HEK293 (cell line): Measurements from ENCODE around the gene RIN3.

ENCODE experiments used
- CTCF ChIA-PET: fragments of 350-600 bp; formaldehyde crosslinking; extraction: SDS; loops from one replicate; lab custom pipeline; 2021; ENCODE audit warnings: antibody characterized with exemption; lab: Yijun Ruan, JAX
- POLR2A ChIA-PET: fragments of 300-600 bp; formaldehyde crosslinking; extraction: SDS; loops from one replicate; lab custom pipeline; 2020; ENCODE audit warnings: antibody characterized with exemption, inconsistent platforms; lab: Yijun Ruan, JAX
- H3K27ac ChIP-seq: fragments of 200-500 bp; sonication (Bioruptor generic); 2 replicates; pipeline ENCODE4 v1.5.1; 2014; ENCODE audit warnings: low read depth, low read length, control low read depth, inconsistent platforms; ENCODE audit errors: extremely low read depth
- H3K36me3 ChIP-seq, 2 experiments: fragments of 200-500 bp in 1 of 2; sonication (Bioruptor generic) in 1 of 2; 1 replicate in 1 of 2; 2 replicates in 1 of 2; pipeline ENCODE4 v1.5.1; 2014 to 2017; ENCODE audit warnings: inconsistent platforms in 2 of 2, low read length in 2 of 2; ENCODE audit not compliant: control insufficient read depth in 2 of 2, insufficient read depth in 1 of 2
- H3K4me1 ChIP-seq: fragments of 200-500 bp; sonication (Bioruptor generic); 2 replicates; pipeline ENCODE4 v1.5.1; 2014; ENCODE audit warnings: mild to moderate bottlenecking, low read length, inconsistent platforms; ENCODE audit not compliant: control insufficient read depth, insufficient read depth
- H3K4me3 ChIP-seq: 2 replicates; pipeline ENCODE4 v1.5.1; 2011; ENCODE audit warnings: low read depth, mild to moderate bottlenecking, control low read depth, low read length, moderate library complexity
- H3K9me3 ChIP-seq: fragments of 200-500 bp; sonication (Bioruptor generic); 2 replicates; pipeline ENCODE4 v1.5.1; 2014; ENCODE audit warnings: low read depth, low read length, inconsistent platforms; ENCODE audit not compliant: control insufficient read depth, insufficient read depth
- EGR2 ChIP-seq: fragments of 450-650 bp; formaldehyde crosslinking; IDR thresholded peaks from 2 replicates; pipeline ENCODE4 v1.5.1; 2016; ENCODE audit warnings: low read depth, missing biosample characterization, missing genetic modification characterization
- KLF17 ChIP-seq: fragments of 450-650 bp; formaldehyde crosslinking; IDR thresholded peaks from 2 replicates; pipeline ENCODE4 v1.5.1; 2016; ENCODE audit warnings: missing biosample characterization, missing genetic modification characterization
- MYNN ChIP-seq: fragments of 450-650 bp; formaldehyde crosslinking; IDR thresholded peaks from 2 replicates; pipeline ENCODE4 v1.5.1; 2016; ENCODE audit warnings: missing biosample characterization, missing genetic modification characterization, borderline replicate concordance
- RBAK ChIP-seq: fragments of 450-650 bp; formaldehyde crosslinking; IDR thresholded peaks from 2 replicates; pipeline ENCODE4 v1.5.1; 2016; ENCODE audit warnings: missing biosample characterization, missing genetic modification characterization
- REPIN1 ChIP-seq: fragments of 450-650 bp; formaldehyde crosslinking; IDR thresholded peaks from 2 replicates; pipeline ENCODE4 v1.5.1; 2017; ENCODE audit warnings: missing biosample characterization, missing genetic modification characterization, low read depth
- YY1 ChIP-seq: fragments of 450-650 bp; formaldehyde crosslinking; IDR thresholded peaks from 2 replicates; pipeline ENCODE4 v1.5.1; 2018; ENCODE audit warnings: missing biosample characterization, missing genetic modification characterization
- ZBTB49 ChIP-seq: fragments of 450-650 bp; formaldehyde crosslinking; IDR thresholded peaks from 2 replicates; pipeline ENCODE4 v1.5.1; 2016; ENCODE audit warnings: missing biosample characterization, missing genetic modification characterization, low read depth
- ZFP3 ChIP-seq: fragments of 450-650 bp; formaldehyde crosslinking; IDR thresholded peaks from 2 replicates; pipeline ENCODE4 v1.5.1; 2016; ENCODE audit warnings: low read depth, missing biosample characterization, missing genetic modification characterization
- ZNF121 ChIP-seq: fragments of 450-650 bp; formaldehyde crosslinking; IDR thresholded peaks from 2 replicates; pipeline ENCODE4 v1.5.1; 2016; ENCODE audit warnings: missing biosample characterization, missing genetic modification characterization
- ZNF18 ChIP-seq: fragments of 450-650 bp; formaldehyde crosslinking; IDR thresholded peaks from 2 replicates; pipeline ENCODE4 v1.5.1; 2016; ENCODE audit warnings: missing biosample characterization, missing genetic modification characterization
- ZNF214 ChIP-seq: fragments of 450-650 bp; formaldehyde crosslinking; IDR thresholded peaks from 2 replicates; pipeline ENCODE4 v1.5.1; 2017; ENCODE audit warnings: missing biosample characterization, mild to moderate bottlenecking, missing genetic modification characterization, borderline replicate concordance
- ZNF221 ChIP-seq: fragments of 450-650 bp; formaldehyde crosslinking; IDR thresholded peaks from 2 replicates; pipeline ENCODE4 v1.5.1; 2017; ENCODE audit warnings: missing biosample characterization, missing genetic modification characterization, borderline replicate concordance
- ZNF223 ChIP-seq: fragments of 450-650 bp; formaldehyde crosslinking; IDR thresholded peaks from 2 replicates; pipeline ENCODE4 v1.5.1; 2016; ENCODE audit warnings: missing biosample characterization, missing genetic modification characterization
- ZNF23 ChIP-seq: fragments of 450-650 bp; formaldehyde crosslinking; IDR thresholded peaks from 2 replicates; pipeline ENCODE4 v1.5.1; 2016; ENCODE audit warnings: missing biosample characterization, missing genetic modification characterization, borderline replicate concordance
- ZNF280C ChIP-seq: fragments of 450-650 bp; formaldehyde crosslinking; IDR thresholded peaks from 2 replicates; pipeline ENCODE4 v1.5.1; 2016; ENCODE audit warnings: missing biosample characterization, missing genetic modification characterization
- ZNF280D ChIP-seq: fragments of 450-650 bp; formaldehyde crosslinking; IDR thresholded peaks from 2 replicates; pipeline ENCODE4 v1.5.1; 2016; ENCODE audit warnings: missing biosample characterization, missing genetic modification characterization
- ZNF366 ChIP-seq: fragments of 450-650 bp; formaldehyde crosslinking; conservative IDR thresholded peaks from 2 replicates; pipeline ENCODE4 v1.5.1; 2016; ENCODE audit warnings: missing biosample characterization, missing genetic modification characterization
- ZNF394 ChIP-seq: fragments of 450-650 bp; formaldehyde crosslinking; IDR thresholded peaks from 2 replicates; pipeline ENCODE4 v1.5.1; 2016; ENCODE audit warnings: missing biosample characterization, missing genetic modification characterization, mild to moderate bottlenecking, moderate library complexity, borderline replicate concordance
- ZNF473 ChIP-seq: fragments of 450-650 bp; formaldehyde crosslinking; IDR thresholded peaks from 2 replicates; pipeline ENCODE4 v1.5.1; 2017; ENCODE audit warnings: missing biosample characterization, missing genetic modification characterization
- ZNF549 ChIP-seq: fragments of 450-650 bp; IDR thresholded peaks from 2 replicates; pipeline ENCODE4 v1.5.1; 2018; ENCODE audit warnings: missing biosample characterization, missing genetic modification characterization, mild to moderate bottlenecking, inconsistent platforms, moderate library complexity
- ZNF600 ChIP-seq: fragments of 450-650 bp; formaldehyde crosslinking; IDR thresholded peaks from 2 replicates; pipeline ENCODE4 v1.5.1; 2016; ENCODE audit warnings: missing biosample characterization, missing genetic modification characterization
- ZNF747 ChIP-seq: fragments of 450-650 bp; formaldehyde crosslinking; IDR thresholded peaks from 2 replicates; pipeline ENCODE4 v1.5.1; 2016; ENCODE audit warnings: missing biosample characterization, missing genetic modification characterization
- ZNF792 ChIP-seq: fragments of 450-650 bp; formaldehyde crosslinking; IDR thresholded peaks from 2 replicates; pipeline ENCODE4 v1.5.1; 2016; ENCODE audit warnings: missing biosample characterization, missing genetic modification characterization
- ZNF830 ChIP-seq: fragments of 450-650 bp; IDR thresholded peaks from 2 replicates; pipeline ENCODE4 v1.5.0; 2018; ENCODE audit warnings: missing biosample characterization, missing genetic modification characterization, low read depth, mild to moderate bottlenecking, moderate library complexity
- ZSCAN30 ChIP-seq: fragments of 450-650 bp; IDR thresholded peaks from 2 replicates; pipeline ENCODE4 v1.5.1; 2018; ENCODE audit warnings: missing biosample characterization, mild to moderate bottlenecking, missing genetic modification characterization, moderate library complexity

The RIN3 gene

GRCh38 chr14:92719421-92719820, 205.8 kb downstream of the RIN3 start:
- POLR2A ChIA-PET: no interaction called here
- H3K4me3 ChIP-seq: no peak overlapping the region
- TF ChIP-seq ZNF280C (tag by site-specific recombination) (no peak), ZNF223 (tag by site-specific recombination) (no peak), MYNN (tag by site-specific recombination) (no peak), REPIN1 (tag by site-specific recombination) (no peak), ZNF394 (tag by site-specific recombination) (no peak), ZNF830 (tag by site-specific recombination) (no peak), ZNF792 (no peak), ZNF366 (no peak), ZNF23 (tag by site-specific recombination) (no peak), ZNF18 (tag by site-specific recombination) (no peak), ZNF214 (no peak), ZNF600 (tag by site-specific recombination) (no peak), ZNF221 (tag by site-specific recombination) (no peak), ZNF747 (tag by site-specific recombination) (no peak), RBAK (tag by site-specific recombination) (no peak), YY1 (tag by site-specific recombination) (no peak)
- TF ChIP-seq, all 188 proteins: peak for 0
- CTCF ChIA-PET: interaction anchor here (0.7 kb wide), 1 partner anchor 35 kb away, joined by 3 read pairs; no protein-coding TSS in a partner anchor
- Histone ChIP-seq H3K36me3 (peaks cover 0 to 3% of the 10 kb centered on the region in 2 experiments; a peak in 1 of 3 replicates), H3K4me1 (peaks cover 3% of the 10 kb centered on the region), H3K27ac (no peak overlapping the region), H3K9me3 (no peaks in the 10 kb centered on the region)

GRCh38 chr14:92719890-92720323, 206.3 kb downstream of the RIN3 start:
- Histone ChIP-seq H3K36me3 (peaks cover 0 to 3% of the 10 kb centered on the region in 2 experiments; a peak in 1 of 3 replicates), H3K4me1 (peaks cover 3% of the 10 kb centered on the region), H3K27ac (no peak overlapping the region), H3K9me3 (no peaks in the 10 kb centered on the region), H3K4me3 (no peak overlapping the region)
- CTCF ChIA-PET: interaction anchor here (0.7 to 1.0 kb wide), 2 partner anchors 14 to 35 kb away, joined by 3 to 7 read pairs; no protein-coding TSS in a partner anchor
- POLR2A ChIA-PET: no interaction called here
- TF ChIP-seq ZNF473: no peak
- no peak for TF ChIP-seq ZFP3 (tag by site-specific recombination)
- no peak for TF ChIP-seq ZNF280D (tag by site-specific recombination)
- TF ChIP-seq ZSCAN30 (tag by site-specific recombination): peak; percentile 47; the same call in 1 of the 2 replicates
- no peak for TF ChIP-seq ZBTB49 (tag by site-specific recombination)
- no peak for TF ChIP-seq ZNF549 (tag by site-specific recombination)
- TF ChIP-seq ZNF121 (tag by site-specific recombination): no peak
- no peak for TF ChIP-seq EGR2
- TF ChIP-seq KLF17 (tag by site-specific recombination): peak; percentile 74
